Measurements from ENCODE around the gene AHNAK2.

AHNAK2 gene

GRCh38 chr14:105022276-105022670 is 44.1 kb upstream of the AHNAK2 start:
- Histone ChIP-seq H2AK5ac (ENCODE audit: low read depth, low read length) (no peak overlapping the region), H3K4me3 (ENCODE audit: low read length in 2 of 2) (peak overlapping the region in 1 of 2 donors; percentile 86), H3K4ac (ENCODE audit: low read length) (no peak overlapping the region), H3K9ac (ENCODE audit: low read depth, low read length, poor library complexity) (no peak overlapping the region), H2BK12ac (ENCODE audit: low read length) (no peak overlapping the region), H2AFZ (ENCODE audit: low read length) (no peak overlapping the region), H4K91ac (ENCODE audit: low read depth, low read length, poor library complexity) (no peak overlapping the region), H3K9me3 (replicated peaks in 1 of 2; ENCODE audit: control insufficient read depth in 2 of 2, insufficient read depth in 1 of 2, low read depth in 1 of 2, low read length in 2 of 2) (no peaks in the 10 kb centered on the region), H3K36me3 (replicated peaks in 1 of 2; ENCODE audit: control insufficient read depth in 2 of 2, insufficient read depth in 2 of 2, low read length in 2 of 2) (peaks cover 9 to 26% of the 10 kb centered on the region in 2 donors), H3K4me2 (ENCODE audit: insufficient read depth, low read length, poor library complexity, severe bottlenecking) (no peak overlapping the region), H3K79me1 (ENCODE audit: low read depth, low read length) (peaks cover 3% of the 10 kb centered on the region), H2BK5ac (ENCODE audit: low read length) (no peak overlapping the region), H4K8ac (ENCODE audit: low read depth, low read length) (no peak overlapping the region), H2BK120ac (ENCODE audit: low read depth, low read length) (no peak overlapping the region), H2BK15ac (ENCODE audit: low read length) (no peak overlapping the region), H3K27me3 (ENCODE audit: control insufficient read depth in 3 of 3, insufficient read depth in 3 of 3, low read depth in 1 of 3, low read length in 3 of 3) (no peaks in the 10 kb centered on the region), H3K14ac (ENCODE audit: low read length) (no peak overlapping the region), H3K23ac (ENCODE audit: low read depth, low read length, poor library complexity) (no peak overlapping the region), H3K18ac (ENCODE audit: low read length) (no peak overlapping the region), H3K27ac (replicated peaks; ENCODE audit: low read length) (no peak overlapping the region), H3K4me1 (ENCODE audit: control insufficient read depth in 2 of 2, insufficient read depth in 1 of 2, low read depth in 1 of 2, low read length in 2 of 2) (peaks cover 11 to 13% of the 10 kb centered on the region in 2 donors)
- no CpG with 5 or more reads among the region's 2 CpGs for WGBS, 2 donors (ENCODE audit: extremely low coverage in 2 of 2, insufficient read length in 2 of 2, insufficient replicate concordance in 1 of 2)
- DNase-seq (ENCODE audit: low spot score), result no peak

DNA sequence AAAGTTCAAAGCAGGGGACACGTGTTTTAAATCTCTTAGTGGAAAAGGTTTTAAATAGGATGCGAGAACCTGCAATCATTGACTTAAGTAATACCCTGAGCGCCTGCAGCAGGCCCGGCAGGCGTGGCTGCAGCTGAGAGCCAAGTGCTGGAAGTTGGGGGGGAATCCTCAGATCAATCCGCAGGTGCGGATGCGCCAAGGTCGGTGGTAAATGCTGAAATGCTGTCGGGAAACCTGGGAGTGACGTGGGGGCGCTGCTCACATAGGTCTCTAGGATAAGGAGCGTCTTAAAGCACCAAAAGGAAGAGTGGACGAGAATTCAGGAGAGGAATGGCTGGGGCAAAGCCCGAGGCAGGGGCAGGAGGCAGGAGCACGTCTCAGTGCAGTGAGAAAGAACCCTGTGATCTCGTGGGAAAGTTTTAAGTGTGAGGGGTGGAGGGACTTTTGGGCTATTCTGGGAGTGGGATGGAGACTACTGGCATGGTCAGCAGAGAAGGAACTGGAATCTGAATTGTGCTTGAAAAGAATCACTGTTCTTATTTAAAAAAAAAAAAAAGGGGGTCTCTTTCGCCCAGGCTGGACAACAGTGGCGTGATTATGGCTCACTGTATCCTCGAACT is 43.6 kb upstream of the AHNAK2 start:
- Histone ChIP-seq H3K9ac (ENCODE audit: low read depth, low read length, poor library complexity) (peak overlapping the region; percentile 60), H2BK15ac (ENCODE audit: low read length) (no peak overlapping the region), H3K18ac (ENCODE audit: low read length) (peak overlapping the region; percentile 70), H2AK5ac (ENCODE audit: low read depth, low read length) (no peak overlapping the region), H2BK120ac (ENCODE audit: low read depth, low read length) (no peak overlapping the region), H2BK12ac (ENCODE audit: low read length) (no peak overlapping the region), H3K14ac (ENCODE audit: low read length) (peak overlapping the region; percentile 2), H2AFZ (ENCODE audit: low read length) (peak overlapping the region; percentile 97), H3K27me3 (ENCODE audit: control insufficient read depth in 3 of 3, insufficient read depth in 3 of 3, low read depth in 1 of 3, low read length in 3 of 3) (no peaks in the 10 kb centered on the region), H4K8ac (ENCODE audit: low read depth, low read length) (no peak overlapping the region), H3K9me3 (replicated peaks in 1 of 2; ENCODE audit: control insufficient read depth in 2 of 2, insufficient read depth in 1 of 2, low read depth in 1 of 2, low read length in 2 of 2) (no peaks in the 10 kb centered on the region), H3K79me1 (ENCODE audit: low read depth, low read length) (peaks cover 3% of the 10 kb centered on the region), H4K91ac (ENCODE audit: low read depth, low read length, poor library complexity) (no peak overlapping the region), H3K4me2 (ENCODE audit: insufficient read depth, low read length, poor library complexity, severe bottlenecking) (peak overlapping the region; percentile 63), H3K4me3 (ENCODE audit: low read length in 2 of 2) (peak overlapping the region; percentile 86 to 92), H3K27ac (replicated peaks; ENCODE audit: low read length) (peak overlapping the region; percentile 81), H2BK5ac (ENCODE audit: low read length) (no peak overlapping the region), H3K4ac (ENCODE audit: low read length) (no peak overlapping the region), H3K23ac (ENCODE audit: low read depth, low read length, poor library complexity) (no peak overlapping the region), H3K4me1 (ENCODE audit: control insufficient read depth in 2 of 2, insufficient read depth in 1 of 2, low read depth in 1 of 2, low read length in 2 of 2) (peaks cover 11 to 13% of the 10 kb centered on the region in 2 donors), H3K36me3 (replicated peaks in 1 of 2; ENCODE audit: control insufficient read depth in 2 of 2, insufficient read depth in 2 of 2, low read length in 2 of 2) (peaks cover 9 to 29% of the 10 kb centered on the region in 2 donors)
- no peak for DNase-seq (ENCODE audit: low spot score)
- WGBS, 2 donors (ENCODE audit: extremely low coverage in 2 of 2, insufficient read length in 2 of 2, insufficient replicate concordance in 1 of 2), result no CpG with 5 or more reads among the region's 20 CpGs

DNA sequence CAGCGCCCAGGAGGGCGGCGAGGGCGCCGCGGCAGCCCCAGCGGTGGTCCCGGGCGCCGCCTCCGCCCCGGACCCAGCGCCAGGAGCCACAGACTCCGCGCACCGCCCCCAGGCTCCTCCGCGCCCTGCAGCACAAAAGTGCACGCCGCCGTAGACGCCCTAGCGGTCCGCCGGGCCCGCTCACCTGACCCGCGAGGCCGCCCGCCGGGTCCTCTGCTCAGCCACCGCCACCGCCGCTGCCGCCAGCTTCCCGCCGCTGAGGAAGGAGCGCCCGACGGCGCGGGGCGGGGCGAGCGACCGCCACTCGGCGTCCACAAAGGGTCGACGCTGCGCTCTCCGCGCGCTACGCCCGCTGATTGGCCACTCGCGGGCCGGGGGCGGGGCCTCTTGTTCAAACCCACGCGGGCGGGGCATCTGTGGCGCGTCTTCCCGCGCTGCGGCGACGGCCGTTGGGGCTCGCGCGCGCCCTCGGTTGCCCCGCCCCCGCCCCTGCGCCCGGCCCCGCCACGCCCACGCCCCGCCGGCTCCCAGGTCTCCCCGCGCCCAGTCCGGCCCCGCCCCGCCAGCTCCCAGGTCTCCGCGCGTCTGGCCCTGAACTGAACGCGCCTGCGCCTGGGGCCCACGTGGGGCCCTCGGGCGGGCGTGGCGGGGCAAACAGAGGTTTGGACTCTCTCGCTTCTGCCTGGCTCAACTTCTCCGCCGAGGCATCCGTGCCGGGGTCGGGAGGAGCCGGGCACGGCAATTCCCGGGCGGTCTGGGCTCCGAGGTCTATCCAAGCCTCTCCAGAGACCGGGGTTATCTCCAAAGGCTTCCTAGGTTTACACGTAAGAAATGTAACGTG is 42.9 kb upstream of the AHNAK2 start, which contains the start of gene CDCA4:
CDCA4 (minus strand) TSS at position 269 of the 841 bp plus-strand sequence. CDS start 9,154 bp downstream, outside the sequence.
- Histone ChIP-seq H3K27ac (replicated peaks; ENCODE audit: low read length) (peak within 1 kb of the TSS; percentile 92), H3K4ac (ENCODE audit: low read length) (peak within 1 kb of the TSS; percentile 39), H2BK120ac (ENCODE audit: low read depth, low read length) (no peak within 1 kb of the TSS), H3K4me1 (ENCODE audit: control insufficient read depth in 2 of 2, insufficient read depth in 1 of 2, low read depth in 1 of 2, low read length in 2 of 2) (peaks cover 11 to 14% of the 10 kb centered on the region in 2 donors), H2BK5ac (ENCODE audit: low read length) (peak within 1 kb of the TSS; percentile 91), H3K27me3 (ENCODE audit: control insufficient read depth in 3 of 3, insufficient read depth in 3 of 3, low read depth in 1 of 3, low read length in 3 of 3) (no peaks in the 10 kb centered on the region), H3K9me3 (replicated peaks in 1 of 2; ENCODE audit: control insufficient read depth in 2 of 2, insufficient read depth in 1 of 2, low read depth in 1 of 2, low read length in 2 of 2) (no peaks in the 10 kb centered on the region), H4K91ac (ENCODE audit: low read depth, low read length, poor library complexity) (no peak within 1 kb of the TSS), H3K36me3 (replicated peaks in 1 of 2; ENCODE audit: control insufficient read depth in 2 of 2, insufficient read depth in 2 of 2, low read length in 2 of 2) (peaks cover 9 to 37% of the 10 kb centered on the region in 2 donors), H3K14ac (ENCODE audit: low read length) (peak within 1 kb of the TSS; percentile 92), H3K18ac (ENCODE audit: low read length) (peak within 1 kb of the TSS; percentile 98), H3K79me1 (ENCODE audit: low read depth, low read length) (peaks cover 3% of the 10 kb centered on the region), H2AFZ (ENCODE audit: low read length) (peak within 1 kb of the TSS; percentile 97), H2BK12ac (ENCODE audit: low read length) (no peak within 1 kb of the TSS), H3K4me3 (ENCODE audit: low read length in 2 of 2) (peak within 1 kb of the TSS; percentile 94 to 99), H4K8ac (ENCODE audit: low read depth, low read length) (no peak within 1 kb of the TSS), H3K23ac (ENCODE audit: low read depth, low read length, poor library complexity) (peak within 1 kb of the TSS; percentile 94), H2BK15ac (ENCODE audit: low read length) (peak within 1 kb of the TSS; percentile 86), H2AK5ac (ENCODE audit: low read depth, low read length) (peak within 1 kb of the TSS; percentile 95), H3K4me2 (ENCODE audit: insufficient read depth, low read length, poor library complexity, severe bottlenecking) (peak within 1 kb of the TSS; percentile 63), H3K9ac (ENCODE audit: low read depth, low read length, poor library complexity) (peak within 1 kb of the TSS; percentile 98)
- WGBS, 2 donors (ENCODE audit: extremely low coverage in 2 of 2, insufficient read length in 2 of 2, insufficient replicate concordance in 1 of 2), result no CpG with 5 or more reads among the region's 115 CpGs
- DNase-seq (ENCODE audit: low spot score), result peak; percentile 98

Measured in neuronal stem cell (in vitro differentiated cells).